Gastroesophageal sphincter (tissue), 4 donors: ENCODE results near the gene LCA5. TPM values are rescaled to one million over a fixed set of nuclear protein-coding genes. Genes with fewer than 3 reads are reported as not detected.

Source experiments
- ATAC-seq: fragments of 150-250 bp; one replicate; pipeline ENCODE4 v1.9.1; 2016; ENCODE audit warnings: mild to moderate bottlenecking, moderate library complexity
- H3K27ac ChIP-seq, 4 donors: fragments of 200-600 bp; sonication (generic) in 3 of 4; 1 replicate in 3 of 4; 2 replicates in 1 of 4; pipeline ENCODE4 v1.5.1; 2016 to 2019
- H3K27me3 ChIP-seq: fragments of 200-600 bp; sonication (generic); one replicate; pipeline ENCODE4 v1.5.1; 2019
- H3K36me3 ChIP-seq, 2 donors: fragments of 200-600 bp; sonication (generic); one replicate each; pipeline ENCODE4 v1.5.1; 2019; ENCODE audit warnings: control low read depth in 1 of 2
- H3K4me1 ChIP-seq, 3 donors: fragments of 200-600 bp; sonication (generic); 1 replicate in 2 of 3; 2 replicates in 1 of 3; pipeline ENCODE4 v1.5.1; 2016 to 2019; ENCODE audit warnings: control low read depth in 2 of 3
- H3K4me3 ChIP-seq, 2 donors: fragments of 200-600 bp; sonication (generic); one replicate each; pipeline ENCODE4 v1.5.1; 2019; ENCODE audit warnings: mild to moderate bottlenecking in 1 of 2, moderate library complexity in 1 of 2
- H3K9me3 ChIP-seq, 3 donors: fragments of 200-600 bp; sonication (generic); one replicate each; pipeline ENCODE4 v1.5.1; 2017 to 2019; ENCODE audit warnings: control low read depth in 2 of 3
- CTCF ChIP-seq, 4 experiments: fragments of 200-600 bp in 2 of 4; fragments of 450-650 bp in 2 of 4; sonication (generic) in 1 of 4; IDR thresholded peaks; one replicate each; pipeline ENCODE4 v1.5.1; 2017 to 2019; ENCODE audit warnings: antibody characterized with exemption in 4 of 4, mild to moderate bottlenecking in 2 of 4, moderate library complexity in 2 of 4
- EP300 ChIP-seq: sonication (generic); formaldehyde crosslinking; IDR thresholded peaks from one replicate; pipeline ENCODE4 v1.6.1; 2017; ENCODE audit warnings: antibody characterized with exemption, mild to moderate bottlenecking
- POLR2A ChIP-seq, 2 donors: fragments of 450-650 bp; IDR thresholded peaks; one replicate each; pipeline ENCODE4 v1.6.1; 2017; ENCODE audit warnings: antibody characterized with exemption in 2 of 2, mild to moderate bottlenecking in 2 of 2, moderate library complexity in 1 of 2
- POLR2AphosphoS5 ChIP-seq: sonication (generic); formaldehyde crosslinking; IDR thresholded peaks from one replicate; pipeline ENCODE4 v1.6.1; 2017; ENCODE audit warnings: antibody characterized with exemption
- small RNA-seq, 4 donors: library from RNA; depleted of rRNA; stranded (forward); fragments of <200 nt; gene quantifications; one replicate each; pipeline ENCODE3, GENCODE V24; 2016
- total RNA-seq, 4 donors: library from RNA; depleted of rRNA; stranded (reverse); fragments of >200 nt; gene quantifications; one replicate each; pipeline ENCODE4 v1.1.0, GENCODE V29; 2016

LCA5 gene
- total RNA-seq, 4 donors from 2014 or later, result 6.8 to 11.8 (median 9.5) TPM

GRCh38 chr6:79435746-79436145, 101.5 kb downstream of the LCA5 start:
- Histone ChIP-seq H3K4me3 (no peak overlapping the region), H3K4me1 (peaks cover 0 to 2% (median 0%) of the 10 kb centered on the region in 3 donors), H3K36me3 (no peaks in the 10 kb centered on the region), H3K9me3 (no peaks in the 10 kb centered on the region), H3K27me3 (no peaks in the 10 kb centered on the region), H3K27ac (no peak overlapping the region)
- ATAC-seq, result no peak
- no peak for TF ChIP-seq POLR2AphosphoS5
- TF ChIP-seq CTCF (IDR thresholded peaks at IDR 0.05), result no peak
- TF ChIP-seq EP300, result no peak
- no peak for TF ChIP-seq POLR2A (IDR thresholded peaks at IDR 0.05)

Small RNAs within 50 kb of the gene (small RNA-seq; reads per million reads assigned to genes)
- gene DBIP1, result 0 reads per million in 4 donors

Other genes with a start within 250 kb of the LCA5 start
- 10 to 100 TPM; 24.4 to 52.3 (median 33.2) TPM for gene SH3BGRL2, start 93.9 kb upstream of the LCA5 start, total RNA-seq